Neural crest cell (in vitro differentiated cells): Measurements from ENCODE around the gene MAP4K4. TPM values are rescaled to one million over a fixed set of nuclear protein-coding genes. Genes with fewer than 3 reads are reported as not detected.

ENCODE experiments used
- DNase-seq: peaks from one replicate; pipeline ENCODE4 v3.0.0; 2021; ENCODE audit warnings: low read depth, mixed read lengths, low spot score
- H3K27ac Mint-ChIP-seq: one replicate; pipeline ENCODE4 v1.8.0; 2021; ENCODE audit warnings: mild to moderate bottlenecking, mixed read lengths; ENCODE audit not compliant: unreplicated experiment
- H3K27me3 Mint-ChIP-seq: 2 replicates; pipeline ENCODE4 v1.8.0; 2021; ENCODE audit warnings: low read depth, mild to moderate bottlenecking, mixed read lengths
- H3K36me3 Mint-ChIP-seq: 2 replicates; pipeline ENCODE4 v1.8.0; 2021; ENCODE audit warnings: low read depth, mild to moderate bottlenecking, mixed read lengths
- H3K4me1 Mint-ChIP-seq: 2 replicates; pipeline ENCODE4 v1.8.0; 2021; ENCODE audit warnings: mixed read lengths
- H3K4me3 Mint-ChIP-seq: one replicate; pipeline ENCODE4 v1.8.0; 2021; ENCODE audit warnings: mild to moderate bottlenecking, mixed read lengths
- H3K9me3 Mint-ChIP-seq: 2 replicates; pipeline ENCODE4 v1.8.0; 2021; ENCODE audit warnings: mixed read lengths
- total RNA-seq: library from RNA; stranded (reverse); gene quantifications from 2 replicates; pipeline ENCODE4 v1.2.1, GENCODE V29; 2021
- TF ChIP-seq, protein P1 (sequence below): fragments of 200-600 bp; sonication (generic); conservative IDR thresholded peaks from 2 replicates; pipeline ENCODE4 v1.5.0; 2021; ENCODE audit warnings: antibody characterized with exemption, mild to moderate bottlenecking

MAP4K4 gene
- total RNA-seq, 1 donor from 2014 or later = 209 TPM

DNA sequence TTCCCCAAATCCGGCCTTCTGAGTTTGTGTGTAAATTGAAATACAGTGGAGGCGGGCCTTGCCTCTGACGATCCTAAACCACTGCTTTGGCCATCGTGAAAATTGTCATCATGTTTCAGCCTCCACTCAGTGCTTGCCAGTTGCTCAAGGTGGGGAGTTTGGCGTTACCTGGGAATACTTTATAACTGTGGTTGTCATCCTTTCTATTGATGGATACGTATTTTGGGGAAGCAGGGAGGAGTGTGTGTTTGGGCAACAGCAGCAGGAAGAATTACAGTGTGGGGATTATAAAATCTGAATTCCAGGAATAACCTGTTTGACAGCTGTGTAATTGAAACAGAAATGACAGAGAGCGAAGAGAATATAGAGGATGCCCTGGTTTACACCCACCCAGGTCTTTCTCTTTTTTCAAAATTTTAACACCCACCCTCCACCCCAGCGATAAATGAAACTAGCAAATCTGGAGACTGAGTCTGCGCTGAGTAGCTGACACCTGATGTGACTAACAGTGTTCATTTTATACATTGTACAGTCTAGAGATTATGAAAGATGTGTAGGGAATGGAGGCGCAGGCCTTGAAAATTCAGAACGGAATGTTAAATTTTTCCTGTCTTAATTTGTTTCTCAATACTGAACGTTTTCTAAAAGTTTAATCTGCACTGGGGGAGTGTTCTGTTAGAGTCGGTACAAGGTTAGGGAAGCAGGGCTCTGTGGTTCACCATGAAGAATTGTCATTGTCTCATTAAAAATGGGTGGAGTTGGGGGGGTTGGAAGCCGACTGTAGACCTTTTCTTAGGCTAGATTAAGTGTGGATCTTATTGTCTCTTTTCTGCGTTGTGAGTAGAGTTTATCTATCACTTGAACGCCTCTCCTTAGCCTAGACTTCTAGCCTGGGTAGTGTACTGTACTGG lies 1.6 kb downstream of the MAP4K4 start:
- Mint-ChIP-seq H3K4me1 (peaks cover 19% of the 10 kb centered on the region), H3K36me3 (peaks cover 13% of the 10 kb centered on the region), H3K27me3 (peaks cover 13% of the 10 kb centered on the region), H3K4me3 (no peak overlapping the region), H3K27ac (no peak overlapping the region), H3K9me3 (no peaks in the 10 kb centered on the region)
- TF ChIP-seq, protein P1, sequence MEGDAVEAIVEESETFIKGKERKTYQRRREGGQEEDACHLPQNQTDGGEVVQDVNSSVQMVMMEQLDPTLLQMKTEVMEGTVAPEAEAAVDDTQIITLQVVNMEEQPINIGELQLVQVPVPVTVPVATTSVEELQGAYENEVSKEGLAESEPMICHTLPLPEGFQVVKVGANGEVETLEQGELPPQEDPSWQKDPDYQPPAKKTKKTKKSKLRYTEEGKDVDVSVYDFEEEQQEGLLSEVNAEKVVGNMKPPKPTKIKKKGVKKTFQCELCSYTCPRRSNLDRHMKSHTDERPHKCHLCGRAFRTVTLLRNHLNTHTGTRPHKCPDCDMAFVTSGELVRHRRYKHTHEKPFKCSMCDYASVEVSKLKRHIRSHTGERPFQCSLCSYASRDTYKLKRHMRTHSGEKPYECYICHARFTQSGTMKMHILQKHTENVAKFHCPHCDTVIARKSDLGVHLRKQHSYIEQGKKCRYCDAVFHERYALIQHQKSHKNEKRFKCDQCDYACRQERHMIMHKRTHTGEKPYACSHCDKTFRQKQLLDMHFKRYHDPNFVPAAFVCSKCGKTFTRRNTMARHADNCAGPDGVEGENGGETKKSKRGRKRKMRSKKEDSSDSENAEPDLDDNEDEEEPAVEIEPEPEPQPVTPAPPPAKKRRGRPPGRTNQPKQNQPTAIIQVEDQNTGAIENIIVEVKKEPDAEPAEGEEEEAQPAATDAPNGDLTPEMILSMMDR = no peak
- DNase-seq = no peak

DNA sequence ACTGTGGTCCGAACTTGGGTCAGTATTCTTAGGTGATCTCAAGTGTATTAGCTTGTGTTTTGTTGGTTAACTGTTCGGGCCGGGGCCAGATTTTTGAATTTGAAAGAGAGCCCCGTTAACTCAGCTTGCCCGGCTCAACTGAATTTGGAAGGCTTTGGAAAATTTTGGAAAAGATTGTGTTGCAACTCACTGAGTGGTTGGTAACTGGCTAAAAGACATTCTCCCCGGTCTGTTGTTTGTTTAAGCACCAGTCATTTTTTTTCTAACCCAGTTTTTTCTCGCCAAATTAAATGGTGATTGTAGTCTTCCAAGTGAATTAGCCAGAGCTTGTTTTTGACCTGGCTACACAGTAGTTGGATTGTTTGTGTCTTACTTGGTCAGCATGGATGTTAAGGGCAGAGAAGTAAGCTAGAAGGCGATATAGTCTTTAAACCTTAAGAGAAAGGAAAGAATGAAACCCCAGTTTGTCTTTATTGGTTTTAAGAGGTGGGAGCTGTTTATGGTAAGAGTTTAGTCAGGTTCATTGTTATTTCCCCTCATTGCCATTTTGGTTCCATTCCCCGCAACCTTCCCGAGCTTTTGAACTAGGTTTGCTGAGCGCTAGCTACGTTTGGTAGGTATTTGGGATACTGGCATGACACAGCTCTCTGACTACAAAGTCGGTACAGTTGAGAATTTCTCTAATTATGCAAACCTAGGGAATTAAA lies 2.4 kb downstream of the MAP4K4 start:
- Mint-ChIP-seq H3K27ac (no peak overlapping the region), H3K4me1 (peaks cover 26% of the 10 kb centered on the region), H3K27me3 (peaks cover 12% of the 10 kb centered on the region), H3K9me3 (no peaks in the 10 kb centered on the region), H3K36me3 (peaks cover 14% of the 10 kb centered on the region), H3K4me3 (no peak overlapping the region)
- DNase-seq = no peak
- TF ChIP-seq, protein P1 = no peak

GRCh38 chr2:101704046-101704466 lies 6.5 kb downstream of the MAP4K4 start:
- no peaks in the 10 kb centered on the region for H3K27me3 Mint-ChIP-seq
- peaks cover 39% of the 10 kb centered on the region for H3K4me1 Mint-ChIP-seq
- H3K27ac Mint-ChIP-seq = no peak overlapping the region
- peaks cover 23% of the 10 kb centered on the region for H3K36me3 Mint-ChIP-seq
- no peaks in the 10 kb centered on the region for H3K9me3 Mint-ChIP-seq
- DNase-seq = no peak
- peak overlapping the region; percentile 36 for H3K4me3 Mint-ChIP-seq
- TF ChIP-seq, protein P1 = no peak

DNA sequence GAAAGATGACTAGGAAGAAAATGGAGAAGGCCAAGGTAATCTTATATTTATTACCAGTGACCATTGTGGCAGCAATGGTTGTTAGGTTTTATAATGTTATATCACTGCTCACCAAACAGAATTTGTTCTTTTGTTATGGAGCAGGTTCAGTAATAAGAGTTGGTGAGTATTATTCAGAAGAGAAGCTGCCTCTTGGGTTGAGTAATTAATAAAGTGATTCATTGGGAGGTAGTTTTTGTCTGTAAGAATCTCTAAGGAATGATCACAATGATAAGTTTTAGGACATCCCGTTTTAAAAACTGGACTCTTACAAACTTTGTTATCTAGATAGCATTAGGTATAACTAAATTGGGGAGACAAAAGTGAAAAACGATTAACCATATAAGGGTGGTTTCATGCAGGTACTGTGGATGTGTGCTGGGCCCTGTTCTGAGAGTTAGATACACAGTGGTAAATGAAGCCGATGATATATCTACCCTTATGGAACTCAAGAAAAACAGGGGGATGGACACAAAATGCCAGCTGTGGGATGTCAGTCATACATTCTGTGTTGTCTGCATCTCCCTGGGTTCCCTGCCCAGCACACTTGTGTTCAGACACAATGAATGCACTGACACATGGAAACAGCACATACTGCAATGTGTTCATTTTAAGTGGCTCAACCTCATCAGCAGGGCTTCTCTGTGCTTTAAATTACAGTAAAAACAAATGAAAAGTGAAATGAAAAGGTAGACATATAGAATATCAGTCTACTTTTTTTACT lies 7.5 kb downstream of the MAP4K4 start:
- Mint-ChIP-seq H3K4me3 (peak overlapping the region; percentile 6), H3K9me3 (no peaks in the 10 kb centered on the region), H3K36me3 (peaks cover 23% of the 10 kb centered on the region), H3K27me3 (no peaks in the 10 kb centered on the region), H3K4me1 (peaks cover 46% of the 10 kb centered on the region), H3K27ac (no peak overlapping the region)
- TF ChIP-seq, protein P1 = no peak
- no peak for DNase-seq

- H3K4me3 Mint-ChIP-seq = peak overlapping the region; percentile 31
- no peak overlapping the region for H3K27ac Mint-ChIP-seq
- no peaks in the 10 kb centered on the region for H3K27me3 Mint-ChIP-seq
- H3K36me3 Mint-ChIP-seq = peaks cover 20% of the 10 kb centered on the region
- no peaks in the 10 kb centered on the region for H3K9me3 Mint-ChIP-seq
- peaks cover 56% of the 10 kb centered on the region for H3K4me1 Mint-ChIP-seq
- no peak for DNase-seq
- TF ChIP-seq, protein P1 = no peak
These were observed 8.8 kb downstream of the MAP4K4 start for GRCh38 chr2:101706121-101706818.
